CD8-positive, alpha-beta memory T cell (primary cell): Measurements from ENCODE around the gene AKAP6. TPM values are rescaled to one million over a fixed set of nuclear protein-coding genes. Genes with fewer than 3 reads are reported as not detected.

ENCODE experiments used
- CTCF ChIA-PET: fragments of 350-600 bp; sonication (Branson Sonifier 250); formaldehyde crosslinking; loops from one replicate; lab custom pipeline; 2021; ENCODE audit warnings: antibody characterized with exemption; lab: Charles Lee
- POLR2A ChIA-PET: fragments of 350-600 bp; sonication (Branson Sonifier 250); formaldehyde crosslinking; loops from one replicate; lab custom pipeline; 2021; ENCODE audit warnings: antibody characterized with exemption; lab: Charles Lee
- DNase-seq, 5 donors: peaks; one replicate each; pipeline versions ENCODE4 v3.0.0 to v3.0.0-alpha.2; 2020 to 2022; ENCODE audit warnings: mixed read lengths in 1 of 5
- H3K27ac ChIP-seq: one replicate; pipeline ENCODE4 v1.7.0; 2013; ENCODE audit warnings: low read depth, mild to moderate bottlenecking, low read length, moderate library complexity
- H3K27me3 ChIP-seq: 2 replicates; pipeline ENCODE4 v1.7.0; 2013; ENCODE audit warnings: low read length, mild to moderate bottlenecking; ENCODE audit not compliant: insufficient read depth, poor library complexity, severe bottlenecking
- H3K36me3 ChIP-seq: 2 replicates; pipeline ENCODE4 v1.7.0; 2013; ENCODE audit warnings: mild to moderate bottlenecking, low read length, moderate library complexity; ENCODE audit not compliant: insufficient read depth
- H3K4me1 ChIP-seq: 2 replicates; pipeline ENCODE4 v1.7.0; 2013; ENCODE audit warnings: mild to moderate bottlenecking, low read length, moderate library complexity; ENCODE audit not compliant: insufficient read depth
- H3K4me3 ChIP-seq: 2 replicates; pipeline ENCODE4 v1.7.0; 2013; ENCODE audit warnings: mild to moderate bottlenecking, low read length
- H3K9me3 ChIP-seq: 2 replicates; pipeline ENCODE4 v1.7.0; 2013; ENCODE audit warnings: mild to moderate bottlenecking, low read length
- H3K27ac Mint-ChIP-seq, 8 donors: one replicate each; pipeline ENCODE4 v1.8.0; 2020 to 2021; ENCODE audit warnings: mixed read lengths in 8 of 8, mild to moderate bottlenecking in 6 of 8, inconsistent platforms in 3 of 8, moderate library complexity in 3 of 8
- H3K27me3 Mint-ChIP-seq, 2 donors: one replicate each; pipeline ENCODE4 v1.8.0; 2020 to 2021; ENCODE audit warnings: mixed read lengths in 2 of 2, mild to moderate bottlenecking in 1 of 2, moderate library complexity in 1 of 2
- H3K36me3 Mint-ChIP-seq, 3 donors: one replicate each; pipeline ENCODE4 v1.8.0; 2020 to 2021; ENCODE audit warnings: mixed read lengths in 3 of 3, inconsistent platforms in 1 of 3, mild to moderate bottlenecking in 1 of 3
- H3K4me1 Mint-ChIP-seq, 3 donors: one replicate each; pipeline ENCODE4 v1.8.0; 2020 to 2021; ENCODE audit warnings: mixed read lengths in 3 of 3, inconsistent platforms in 1 of 3, mild to moderate bottlenecking in 1 of 3
- H3K4me3 Mint-ChIP-seq, 7 donors: one replicate each; pipeline ENCODE4 v1.8.0; 2020 to 2021; ENCODE audit warnings: mixed read lengths in 7 of 7, mild to moderate bottlenecking in 6 of 7, moderate library complexity in 4 of 7, inconsistent platforms in 2 of 7
- H3K9me3 Mint-ChIP-seq, 5 donors: one replicate each; pipeline ENCODE4 v1.8.0; 2020 to 2022; ENCODE audit warnings: mixed read lengths in 5 of 5, mild to moderate bottlenecking in 3 of 5, moderate library complexity in 2 of 5, inconsistent platforms in 1 of 5
- polyA plus RNA-seq: library from polyadenylated mRNA; unstranded; fragments of 300-500 nt; fragmentation: Illumina TruSeq; gene quantifications from one replicate; pipeline ENCODE4 v1.2.3, GENCODE V29; 2021
- total RNA-seq, 2 experiments: library from RNA; stranded (reverse); gene quantifications; one replicate each; pipeline ENCODE4 v1.2.3, GENCODE V29; 2021

AKAP6 gene
- total and polyA plus RNA-seq, 3 experiments from 2014 or later, result 0.49 to 1.5 (median 1.4) TPM

GRCh38 chr14:32816588-32816987 lies 487.5 kb downstream of the AKAP6 start:
- Histone ChIP-seq H3K4me3 (no peak overlapping the region), H3K4me1 (no peaks in the 10 kb centered on the region), H3K27me3 (no peaks in the 10 kb centered on the region), H3K27ac (no peak overlapping the region), H3K36me3 (no peaks in the 10 kb centered on the region), H3K9me3 (no peaks in the 10 kb centered on the region)
- Mint-ChIP-seq H3K36me3 (no peaks in the 10 kb centered on the region), H3K27me3 (peaks cover 0 to 3% of the 10 kb centered on the region in 2 donors), H3K27ac (no peak overlapping the region), H3K9me3 (peaks cover 0 to 14% (median 6%) of the 10 kb centered on the region in 5 donors), H3K4me3 (no peak overlapping the region), H3K4me1 (no peaks in the 10 kb centered on the region)
- no peak for DNase-seq
- POLR2A ChIA-PET, result no interaction called here
- CTCF ChIA-PET, result no interaction called here

GRCh38 chr14:32817780-32818179 lies 488.7 kb downstream of the AKAP6 start:
- no peak overlapping the region for H3K27ac Mint-ChIP-seq
- no peaks in the 10 kb centered on the region for H3K9me3 ChIP-seq
- H3K27ac ChIP-seq, result no peak overlapping the region
- no peaks in the 10 kb centered on the region for H3K27me3 ChIP-seq
- H3K4me3 ChIP-seq, result no peak overlapping the region
- H3K9me3 Mint-ChIP-seq, result peaks cover 0 to 16% (median 11%) of the 10 kb centered on the region in 5 donors
- no peak for DNase-seq
- peaks cover 0 to 3% of the 10 kb centered on the region in 2 donors for H3K27me3 Mint-ChIP-seq
- H3K36me3 Mint-ChIP-seq, result no peaks in the 10 kb centered on the region
- ChIA-PET CTCF (no interaction called here), POLR2A (no interaction called here)
- H3K4me1 ChIP-seq, result no peaks in the 10 kb centered on the region
- H3K4me3 Mint-ChIP-seq, result no peak overlapping the region
- no peaks in the 10 kb centered on the region for H3K4me1 Mint-ChIP-seq
- no peaks in the 10 kb centered on the region for H3K36me3 ChIP-seq

GRCh38 chr14:32818581-32818980 lies 489.5 kb downstream of the AKAP6 start:
- POLR2A ChIA-PET, result no interaction called here
- peaks cover 0 to 16% (median 13%) of the 10 kb centered on the region in 5 donors for H3K9me3 Mint-ChIP-seq
- H3K27ac Mint-ChIP-seq, result no peak overlapping the region

GRCh38 chr14:32820181-32820580 lies 491.1 kb downstream of the AKAP6 start:
- Mint-ChIP-seq H3K4me3 (no peak overlapping the region), H3K9me3 (peaks cover 2 to 17% (median 8%) of the 10 kb centered on the region in 5 donors), H3K4me1 (no peaks in the 10 kb centered on the region), H3K36me3 (no peaks in the 10 kb centered on the region), H3K27me3 (peaks cover 0 to 3% of the 10 kb centered on the region in 2 donors), H3K27ac (no peak overlapping the region)
- ChIA-PET CTCF (no interaction called here), POLR2A (no interaction called here)
- Histone ChIP-seq H3K4me3 (no peak overlapping the region), H3K36me3 (no peaks in the 10 kb centered on the region), H3K9me3 (no peaks in the 10 kb centered on the region), H3K27me3 (no peaks in the 10 kb centered on the region), H3K4me1 (no peaks in the 10 kb centered on the region), H3K27ac (no peak overlapping the region)
- no peak for DNase-seq

More at GRCh38 chr14:32818581-32818980, 489.5 kb downstream of the AKAP6 start:
- H3K27me3 Mint-ChIP-seq, result peaks cover 0 to 3% of the 10 kb centered on the region in 2 donors
- DNase-seq, result no peak
- Histone ChIP-seq H3K27ac (no peak overlapping the region), H3K36me3 (no peaks in the 10 kb centered on the region), H3K27me3 (no peaks in the 10 kb centered on the region), H3K4me1 (no peaks in the 10 kb centered on the region), H3K4me3 (no peak overlapping the region), H3K9me3 (no peaks in the 10 kb centered on the region)
- H3K36me3 Mint-ChIP-seq, result no peaks in the 10 kb centered on the region
- no peaks in the 10 kb centered on the region for H3K4me1 Mint-ChIP-seq
- no peak overlapping the region for H3K4me3 Mint-ChIP-seq
- CTCF ChIA-PET, result no interaction called here

- Histone ChIP-seq H3K27me3 (no peaks in the 10 kb centered on the region), H3K27ac (no peak overlapping the region), H3K4me3 (no peak overlapping the region), H3K36me3 (no peaks in the 10 kb centered on the region), H3K4me1 (no peaks in the 10 kb centered on the region), H3K9me3 (no peaks in the 10 kb centered on the region)
- Mint-ChIP-seq H3K27ac (no peak overlapping the region), H3K4me1 (no peaks in the 10 kb centered on the region), H3K27me3 (peaks cover 0 to 3% of the 10 kb centered on the region in 2 donors), H3K9me3 (peaks cover 2 to 17% (median 11%) of the 10 kb centered on the region in 5 donors), H3K36me3 (no peaks in the 10 kb centered on the region), H3K4me3 (no peak overlapping the region)
- POLR2A ChIA-PET, result no interaction called here
- CTCF ChIA-PET, result no interaction called here
- DNase-seq, result no peak
Measured at GRCh38 chr14:32820682-32821081, 491.6 kb downstream of the AKAP6 start.

GRCh38 chr14:32821964-32822653 lies 493.0 kb downstream of the AKAP6 start:
- no peak overlapping the region for H3K27ac ChIP-seq
- no peak for DNase-seq
- H3K4me3 ChIP-seq, result no peak overlapping the region
- ChIA-PET POLR2A (no interaction called here), CTCF (no interaction called here)
- H3K4me1 ChIP-seq, result no peaks in the 10 kb centered on the region
- H3K36me3 ChIP-seq, result no peaks in the 10 kb centered on the region
- H3K9me3 Mint-ChIP-seq, result peaks cover 2 to 23% (median 11%) of the 10 kb centered on the region in 5 donors
- no peak overlapping the region for H3K4me3 Mint-ChIP-seq
- H3K36me3 Mint-ChIP-seq, result no peaks in the 10 kb centered on the region
- no peaks in the 10 kb centered on the region for H3K27me3 ChIP-seq
- no peak overlapping the region for H3K27ac Mint-ChIP-seq
- peaks cover 0 to 3% of the 10 kb centered on the region in 2 donors for H3K27me3 Mint-ChIP-seq
- H3K4me1 Mint-ChIP-seq, result no peaks in the 10 kb centered on the region
- no peaks in the 10 kb centered on the region for H3K9me3 ChIP-seq

GRCh38 chr14:32823706-32824105 lies 494.6 kb downstream of the AKAP6 start:
- ChIA-PET CTCF (no interaction called here), POLR2A (no interaction called here)
- DNase-seq, result no peak
- H3K4me3 ChIP-seq, result no peak overlapping the region
- H3K4me1 ChIP-seq, result no peaks in the 10 kb centered on the region
- H3K9me3 Mint-ChIP-seq, result peaks cover 2 to 21% (median 14%) of the 10 kb centered on the region in 5 donors
- H3K9me3 ChIP-seq, result no peaks in the 10 kb centered on the region
- H3K4me3 Mint-ChIP-seq, result no peak overlapping the region
- H3K27me3 ChIP-seq, result no peaks in the 10 kb centered on the region
- H3K27ac ChIP-seq, result no peak overlapping the region
- no peaks in the 10 kb centered on the region for H3K36me3 Mint-ChIP-seq
- H3K27ac Mint-ChIP-seq, result no peak overlapping the region
- H3K36me3 ChIP-seq, result no peaks in the 10 kb centered on the region
- no peaks in the 10 kb centered on the region for H3K4me1 Mint-ChIP-seq
- H3K27me3 Mint-ChIP-seq, result peaks cover 0 to 3% of the 10 kb centered on the region in 2 donors

GRCh38 chr14:32824195-32824594 lies 495.1 kb downstream of the AKAP6 start:
- no peak overlapping the region for H3K4me3 Mint-ChIP-seq
- H3K4me1 ChIP-seq, result no peaks in the 10 kb centered on the region
- CTCF ChIA-PET, result no interaction called here
- H3K4me1 Mint-ChIP-seq, result no peaks in the 10 kb centered on the region
- no peaks in the 10 kb centered on the region for H3K36me3 Mint-ChIP-seq
- no peak overlapping the region for H3K4me3 ChIP-seq
- POLR2A ChIA-PET, result no interaction called here
- H3K27ac ChIP-seq, result no peak overlapping the region
- DNase-seq, result no peak
- H3K27me3 ChIP-seq, result no peaks in the 10 kb centered on the region
- no peaks in the 10 kb centered on the region for H3K36me3 ChIP-seq
- peaks cover 0 to 3% of the 10 kb centered on the region in 2 donors for H3K27me3 Mint-ChIP-seq
- no peak overlapping the region for H3K27ac Mint-ChIP-seq
- peaks cover 2 to 21% (median 14%) of the 10 kb centered on the region in 5 donors for H3K9me3 Mint-ChIP-seq
- H3K9me3 ChIP-seq, result no peaks in the 10 kb centered on the region
